ENCODE measurements around the gene PPP1R16B. TPM values are rescaled to one million over a fixed set of nuclear protein-coding genes. Genes with fewer than 3 reads are reported as not detected.

Gene PPP1R16B
- polyA plus RNA-seq, 2 of the 4 experiments (the other 2 are of a cell fraction) = 0.17 to 0.31 TPM

GRCh38 chr20:38950254-38950653 is 144.8 kb downstream of the PPP1R16B start:
- 89% methylated on average over 2 of the region's 2 CpGs for WGBS (ENCODE audit: missing lambda C conversion rate)
- H3K9me3 ChIP-seq = no peaks in the 10 kb centered on the region
- no peak for DNase-seq (ENCODE audit: low read depth in 1 of 2, low spot score in 1 of 2)
- no peaks in the 10 kb centered on the region for H3K4me1 ChIP-seq
- no peak overlapping the region for H3K4me2 ChIP-seq
- no peak for ATAC-seq
- no peak for FAIRE-seq
- H3K4me3 ChIP-seq = no peak overlapping the region
- ChIA-PET POLR2A (no interaction called here), CTCF (interaction anchor here (0.9 to 4.5 kb wide), 5 partner anchors 8 to 100 kb away, joined by 3 to 16 read pairs (median 4); partner anchors contain the start of genes DHX35 and FAM83D)
- TF ChIP-seq SMC3 (IDR thresholded peaks at IDR 0.05) (no peak), HEYL (CRISPR knock-in tag; IDR thresholded peaks at IDR 0.05) (no peak)
- no peak overlapping the region for H3K27ac ChIP-seq

- FAIRE-seq = no peak
- WGBS (ENCODE audit: missing lambda C conversion rate) = 94% methylated on average over 9 of the region's 9 CpGs
- TF ChIP-seq POLR2A (IDR thresholded peaks at IDR 0.05; ENCODE audit: low read length) (no peak), HMGXB4 (CRISPR knock-in tag; IDR thresholded peaks at IDR 0.05; ENCODE audit: borderline replicate concordance) (no peak), MAX (IDR thresholded peaks at IDR 0.05) (no peak), CBX8 (IDR thresholded peaks at IDR 0.05) (no peak), KDM5A (IDR thresholded peaks at IDR 0.05) (no peak)
- no peak for ATAC-seq
- Histone ChIP-seq H3K27ac (no peak overlapping the region), H3K4me3 (no peak overlapping the region), H3K9me3 (no peaks in the 10 kb centered on the region), H3K4me2 (no peak overlapping the region), H3K4me1 (no peaks in the 10 kb centered on the region)
- DNase-seq (ENCODE audit: low read depth in 1 of 2, low spot score in 1 of 2) = no peak
- CTCF ChIA-PET = interaction anchor here (0.6 to 4.5 kb wide), 3 partner anchors 9 to 24 kb away, joined by 4 to 16 read pairs (median 13); partner anchors contain the start of genes DHX35 and FAM83D
- POLR2A ChIA-PET = interaction anchor here (3.0 kb wide), 1 partner anchor 11 kb away, joined by 10 read pairs; the partner anchor contains the start of gene DHX35
Observed at GRCh38 chr20:38951611-38952010, 146.1 kb downstream of the PPP1R16B start.

GRCh38 chr20:38952153-38952552 is 146.7 kb downstream of the PPP1R16B start:
- CTCF ChIA-PET = interaction anchor here (0.6 to 4.5 kb wide), 3 partner anchors 9 to 25 kb away, joined by 4 to 16 read pairs (median 13); partner anchors contain the start of genes DHX35 and FAM83D
- POLR2A ChIA-PET = interaction anchor here (3.0 kb wide), 1 partner anchor 10 kb away, joined by 10 read pairs; the partner anchor contains the start of gene DHX35
- FAIRE-seq = no peak

GRCh38 chr20:38953630-38954340 is 148.3 kb downstream of the PPP1R16B start:
- DNase-seq (ENCODE audit: low read depth in 1 of 2, low spot score in 1 of 2) = no peak
- no peak overlapping the region for H3K27ac ChIP-seq
- WGBS (ENCODE audit: missing lambda C conversion rate) = 93% methylated on average over 8 of the region's 8 CpGs
- H3K4me2 ChIP-seq = no peak overlapping the region
- no peak for FAIRE-seq
- H3K9me3 ChIP-seq = no peaks in the 10 kb centered on the region
- TF ChIP-seq RFX5 (IDR thresholded peaks at IDR 0.05) (no peak), ZNF302 (CRISPR knock-in tag; IDR thresholded peaks at IDR 0.05) (no peak), CHD2 (IDR thresholded peaks at IDR 0.05; ENCODE audit: low read length, partially characterized antibody) (no peak), REST (IDR thresholded peaks at IDR 0.05) (no peak), HOXB5 (CRISPR knock-in tag; IDR thresholded peaks at IDR 0.05) (no peak), ESRRA (IDR thresholded peaks at IDR 0.05; ENCODE audit: borderline replicate concordance, low read length) (no peak), EP300 (IDR thresholded peaks at IDR 0.05) (no peak)
- H3K4me1 ChIP-seq = no peaks in the 10 kb centered on the region
- ATAC-seq = no peak
- no peak overlapping the region for H3K4me3 ChIP-seq
- CTCF ChIA-PET = no interaction called here
- POLR2A ChIA-PET = interaction anchor here (3.0 kb wide), 1 partner anchor 8 kb away, joined by 10 read pairs; the partner anchor contains the start of gene DHX35

More at GRCh38 chr20:38952153-38952552, 146.7 kb downstream of the PPP1R16B start:
- Histone ChIP-seq H3K4me1 (no peaks in the 10 kb centered on the region), H3K9me3 (no peaks in the 10 kb centered on the region), H3K4me3 (no peak overlapping the region), H3K27ac (no peak overlapping the region), H3K4me2 (no peak overlapping the region)
- no peak for TF ChIP-seq TP53 (CRISPR knock-in tag; IDR thresholded peaks at IDR 0.05)
- no peak for TF ChIP-seq FOSL2 (IDR thresholded peaks at IDR 0.05)
- TF ChIP-seq FOSL2 (CRISPR knock-in tag; IDR thresholded peaks at IDR 0.05) = no peak
- no peak for TF ChIP-seq HDAC2 (IDR thresholded peaks at IDR 0.05)
- no peak for TF ChIP-seq NR3C1 (IDR thresholded peaks at IDR 0.05)
- no peak for TF ChIP-seq ZSCAN20 (CRISPR knock-in tag; IDR thresholded peaks at IDR 0.05)
- TF ChIP-seq CBX8 (IDR thresholded peaks at IDR 0.05) = no peak
- 94% methylated on average over 6 of the region's 6 CpGs for WGBS (ENCODE audit: missing lambda C conversion rate)
- DNase-seq (ENCODE audit: low read depth in 1 of 2, low spot score in 1 of 2) (no peak), ATAC-seq (no peak)

Data from A549 (cell line).